GM12878 (cell line): ENCODE measurements around the gene BCR.

Experiments
- CTCF ChIP-seq, 3 experiments: IDR thresholded peaks in 2 of 3; conservative IDR thresholded peaks in 1 of 3; 2 replicates each; pipeline ENCODE4 v1.5.1; 2011; ENCODE audit warnings: low read depth in 3 of 3, low read length in 3 of 3, mild to moderate bottlenecking in 3 of 3, control low read depth in 2 of 3, moderate library complexity in 2 of 3, inconsistent platforms in 1 of 3, mixed read lengths in 1 of 3; ENCODE audit not compliant: control insufficient read depth in 2 of 3, insufficient read depth in 1 of 3; ENCODE audit errors: extremely low read depth in 1 of 3
- ELK1 ChIP-seq: IDR thresholded peaks from 2 replicates; pipeline ENCODE4 v1.6.1; 2012; ENCODE audit warnings: low read depth, low read length, improper control_type of control experiment
- IRF3 ChIP-seq: fragments of 450-650 bp; IDR thresholded peaks from 2 replicates; pipeline ENCODE4 v1.6.1; 2014; ENCODE audit warnings: mild to moderate bottlenecking
- JUND ChIP-seq: IDR thresholded peaks from 2 replicates; pipeline ENCODE4 v1.6.1; 2012; ENCODE audit warnings: low read depth, mild to moderate bottlenecking, low read length, improper control_type of control experiment, moderate library complexity
- POLR2A ChIP-seq: IDR thresholded peaks from 2 replicates; pipeline ENCODE4 v1.6.1; 2011; ENCODE audit warnings: low read depth, mild to moderate bottlenecking, low read length
- POLR2AphosphoS5 ChIP-seq: IDR thresholded peaks from 2 replicates; pipeline ENCODE4 v1.6.1; 2011; ENCODE audit warnings: mild to moderate bottlenecking, low read length, inconsistent platforms
- RFX5 ChIP-seq: IDR thresholded peaks from 2 replicates; pipeline ENCODE4 v1.6.1; 2011; ENCODE audit warnings: low read depth, low read length, improper control_type of control experiment
- SP1 ChIP-seq: IDR thresholded peaks from one replicate; pipeline ENCODE4 v1.6.1; 2011; ENCODE audit warnings: low read depth, low read length
- TARDBP ChIP-seq: IDR thresholded peaks from 2 replicates; pipeline ENCODE4 v1.6.1; 2016; ENCODE audit warnings: borderline replicate concordance
- YY1 ChIP-seq: IDR thresholded peaks from 2 replicates; pipeline ENCODE4 v1.6.1; 2011; ENCODE audit warnings: low read depth, mild to moderate bottlenecking, low read length
- ZBTB40 ChIP-seq: fragments of 450-650 bp; IDR thresholded peaks from 2 replicates; pipeline ENCODE4 v1.6.1; 2016; ENCODE audit warnings: mild to moderate bottlenecking, moderate library complexity, borderline replicate concordance

GRCh38 chr22:23202812-23203451 lies 22.6 kb downstream of the BCR start:
- TF ChIP-seq POLR2AphosphoS5 (no peak), ZBTB40 (no peak), ELK1 (no peak), YY1 (no peak), CTCF (IDR thresholded peaks at IDR 0.05 in 2 of 3, conservative IDR thresholded peaks at IDR 0.05 in 1 of 3; ENCODE audit: control insufficient read depth in 2 of 3, extremely low read depth in 1 of 3, insufficient read depth in 1 of 3, low read depth in 3 of 3, low read length in 3 of 3) (no peak), JUND (no peak), RFX5 (no peak), POLR2A (no peak), SP1 (no peak), IRF3 (no peak), TARDBP (no peak)
